Left ventricle myocardium inferior (tissue), 1 donor: ENCODE measurements around the gene DOK1. TPM values are rescaled to one million over a fixed set of nuclear protein-coding genes. Genes with fewer than 3 reads are reported as not detected.

Experiments
- DNase-seq: peaks from one replicate; pipeline ENCODE4 v3.0.0-alpha.2; 2020
- H3K27ac ChIP-seq: fragments of 200-600 bp; replicated peaks from 2 replicates; pipeline ENCODE4 v1.8.0; 2021
- H3K27me3 ChIP-seq: fragments of 200-600 bp; 2 replicates; pipeline ENCODE4 v1.8.0; 2021; ENCODE audit warnings: low read depth
- H3K36me3 ChIP-seq: fragments of 200-600 bp; 2 replicates; pipeline ENCODE4 v1.8.0; 2021
- H3K4me1 ChIP-seq: fragments of 200-600 bp; 2 replicates; pipeline ENCODE4 v1.8.0; 2021
- H3K4me3 ChIP-seq: fragments of 200-600 bp; 2 replicates; pipeline ENCODE4 v1.8.0; 2021; ENCODE audit warnings: mild to moderate bottlenecking, moderate library complexity
- H3K9me3 ChIP-seq: fragments of 200-600 bp; replicated peaks from 2 replicates; pipeline ENCODE4 v1.8.0; 2021
- intact Hi-C: fragments of 100-400 bp; cut with micrococcal nuclease; formaldehyde crosslinking; loops from one replicate; pipeline ENCODE4 v1.11.0; 2022
- total RNA-seq: library from RNA; stranded (reverse); fragmentation: NEBNext Ultra II Directional; extraction: Animal tissue kit (Norgen Biotek cat#: 25700); gene quantifications from one replicate; pipeline ENCODE4 v1.2.1, GENCODE V29; 2021
- TF ChIP-seq, protein P1 (sequence below): fragments of 200-600 bp; IDR thresholded peaks from 2 replicates; pipeline ENCODE4 v1.8.0; 2021; ENCODE audit warnings: antibody characterized with exemption, mild to moderate bottlenecking, borderline replicate concordance
- donor health status: DM: no; HTN: yes; CAD: no; lungs with severe emphysema.

DOK1 gene
- total RNA-seq, 1 donor from 2014 or later, result 4.1 TPM

DNA sequence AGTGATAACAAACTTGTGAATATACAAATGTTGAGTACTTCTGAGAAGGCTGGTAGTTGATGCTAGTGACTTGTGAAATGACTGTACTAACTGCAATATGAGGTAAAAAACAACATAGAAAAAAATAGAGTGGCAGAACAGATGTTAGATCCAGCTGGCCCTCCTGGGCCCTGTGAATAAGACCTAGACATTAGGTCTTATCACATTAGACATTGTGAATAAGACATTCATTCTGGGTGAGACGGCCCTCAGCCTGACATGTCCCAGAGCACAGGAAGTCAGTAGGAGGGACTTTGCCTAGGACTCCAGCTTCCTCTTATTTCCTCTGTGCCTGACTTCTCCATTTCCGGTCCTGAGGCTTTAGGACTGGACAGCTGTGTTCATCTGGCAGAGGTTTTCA lies 22.9 kb downstream of the DOK1 start:
- Histone ChIP-seq H3K9me3 (no peaks in the 10 kb centered on the region), H3K27me3 (peaks cover 16% of the 10 kb centered on the region), H3K36me3 (no peaks in the 10 kb centered on the region), H3K4me1 (peaks cover 10% of the 10 kb centered on the region), H3K27ac (peak overlapping the region; percentile 70), H3K4me3 (no peak overlapping the region)
- DNase-seq, result no peak
- intact Hi-C loops, result no loop called here
- TF ChIP-seq, protein P1, sequence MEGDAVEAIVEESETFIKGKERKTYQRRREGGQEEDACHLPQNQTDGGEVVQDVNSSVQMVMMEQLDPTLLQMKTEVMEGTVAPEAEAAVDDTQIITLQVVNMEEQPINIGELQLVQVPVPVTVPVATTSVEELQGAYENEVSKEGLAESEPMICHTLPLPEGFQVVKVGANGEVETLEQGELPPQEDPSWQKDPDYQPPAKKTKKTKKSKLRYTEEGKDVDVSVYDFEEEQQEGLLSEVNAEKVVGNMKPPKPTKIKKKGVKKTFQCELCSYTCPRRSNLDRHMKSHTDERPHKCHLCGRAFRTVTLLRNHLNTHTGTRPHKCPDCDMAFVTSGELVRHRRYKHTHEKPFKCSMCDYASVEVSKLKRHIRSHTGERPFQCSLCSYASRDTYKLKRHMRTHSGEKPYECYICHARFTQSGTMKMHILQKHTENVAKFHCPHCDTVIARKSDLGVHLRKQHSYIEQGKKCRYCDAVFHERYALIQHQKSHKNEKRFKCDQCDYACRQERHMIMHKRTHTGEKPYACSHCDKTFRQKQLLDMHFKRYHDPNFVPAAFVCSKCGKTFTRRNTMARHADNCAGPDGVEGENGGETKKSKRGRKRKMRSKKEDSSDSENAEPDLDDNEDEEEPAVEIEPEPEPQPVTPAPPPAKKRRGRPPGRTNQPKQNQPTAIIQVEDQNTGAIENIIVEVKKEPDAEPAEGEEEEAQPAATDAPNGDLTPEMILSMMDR, result no peak

DNA sequence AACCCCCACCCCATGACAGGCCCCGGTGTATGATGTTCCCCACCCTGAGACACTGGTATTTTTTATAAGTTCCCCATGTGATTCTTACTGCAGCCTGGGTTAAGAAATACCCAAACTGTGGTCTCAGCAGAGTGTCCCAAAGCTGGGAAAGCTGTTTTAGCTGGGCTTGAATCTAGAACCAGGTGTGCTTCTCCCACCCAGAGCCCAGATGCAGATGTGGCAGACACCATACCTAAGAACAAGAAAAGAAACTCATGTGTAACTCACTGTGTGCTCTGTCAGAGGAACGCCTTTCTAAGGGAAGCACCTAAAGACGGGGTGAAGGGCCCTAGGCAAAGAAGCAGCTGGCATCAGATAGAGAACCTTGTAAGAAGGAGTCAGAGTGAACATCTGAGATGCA lies 23.9 kb downstream of the DOK1 start:
- TF ChIP-seq, protein P1, result no peak
- H3K36me3 ChIP-seq, result no peaks in the 10 kb centered on the region
- H3K4me1 ChIP-seq, result peaks cover 10% of the 10 kb centered on the region
- no peak for DNase-seq
- peaks cover 16% of the 10 kb centered on the region for H3K27me3 ChIP-seq
- H3K4me3 ChIP-seq, result no peak overlapping the region
- H3K9me3 ChIP-seq, result no peaks in the 10 kb centered on the region
- H3K27ac ChIP-seq, result no peak overlapping the region
- intact Hi-C loops, result no loop called here

DNA sequence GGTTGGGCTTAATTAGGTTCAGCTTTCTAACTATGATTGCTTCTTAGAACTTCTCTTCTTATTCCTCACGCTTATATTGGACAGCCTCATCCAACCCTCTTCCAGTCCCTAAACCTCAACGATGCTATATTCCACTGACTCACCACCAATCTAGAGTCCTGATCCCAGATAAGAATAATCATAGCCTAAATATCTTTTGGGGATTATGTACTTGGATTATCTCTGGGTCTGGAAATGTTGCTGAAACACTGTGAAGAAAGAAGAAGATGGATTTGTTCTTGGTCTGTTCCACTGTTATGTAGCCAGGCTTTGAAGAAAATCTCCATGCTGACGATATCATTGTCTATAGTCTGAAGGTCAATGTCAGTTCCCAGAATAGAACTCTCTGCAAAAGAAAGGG lies 26.9 kb downstream of the DOK1 start:
- peaks cover 10% of the 10 kb centered on the region for H3K4me1 ChIP-seq
- no peaks in the 10 kb centered on the region for H3K9me3 ChIP-seq
- no peaks in the 10 kb centered on the region for H3K36me3 ChIP-seq
- peaks cover 8% of the 10 kb centered on the region for H3K27me3 ChIP-seq
- intact Hi-C loops, result no loop called here
- TF ChIP-seq, protein P1, result no peak
- H3K4me3 ChIP-seq, result no peak overlapping the region
- no peak for DNase-seq
- H3K27ac ChIP-seq, result no peak overlapping the region

DNA sequence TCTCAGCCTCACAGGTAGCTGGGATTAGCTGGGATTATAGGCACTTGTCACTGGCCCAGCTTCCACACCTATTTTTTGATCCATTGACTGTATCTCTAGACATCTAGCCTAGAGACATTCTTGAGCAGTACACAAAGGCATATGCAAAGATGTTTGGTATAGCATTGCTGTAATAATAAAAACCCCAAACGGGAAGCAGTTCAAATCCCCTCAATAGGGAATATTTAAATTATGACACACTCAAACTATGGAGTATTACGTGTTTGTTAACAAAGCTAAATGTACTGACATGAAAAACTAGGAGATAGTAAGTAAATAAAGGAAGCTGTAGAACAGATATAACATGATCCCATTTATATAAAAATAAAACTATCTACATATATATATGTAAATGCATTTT lies 27.7 kb downstream of the DOK1 start:
- DNase-seq, result no peak
- H3K27me3 ChIP-seq, result peaks cover 8% of the 10 kb centered on the region
- H3K4me1 ChIP-seq, result peaks cover 7% of the 10 kb centered on the region
- no peak overlapping the region for H3K4me3 ChIP-seq
- TF ChIP-seq, protein P1, result no peak
- no peak overlapping the region for H3K27ac ChIP-seq
- intact Hi-C loops, result no loop called here
- no peaks in the 10 kb centered on the region for H3K36me3 ChIP-seq
- H3K9me3 ChIP-seq, result no peaks in the 10 kb centered on the region

DNA sequence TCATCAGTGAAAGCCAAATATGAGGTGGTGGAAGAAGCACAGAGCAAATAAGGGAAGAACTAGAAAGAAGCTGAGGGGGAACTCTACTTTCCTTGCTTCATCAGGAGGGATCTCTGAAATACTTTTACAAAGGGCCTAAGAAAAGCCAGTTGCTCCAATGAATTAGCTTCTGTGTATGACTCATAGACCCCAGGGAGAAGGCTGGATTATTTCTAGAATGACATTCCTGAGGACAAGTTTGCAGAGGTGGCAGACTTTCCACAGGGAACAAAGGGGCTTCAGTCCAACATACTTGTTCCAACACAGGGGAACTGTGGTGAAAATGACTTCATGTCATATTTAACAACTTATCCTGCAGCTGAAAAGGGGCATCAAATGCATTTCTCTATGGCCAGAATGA lies 29.0 kb downstream of the DOK1 start:
- Histone ChIP-seq H3K4me1 (no peaks in the 10 kb centered on the region), H3K27me3 (peaks cover 11% of the 10 kb centered on the region), H3K27ac (no peak overlapping the region), H3K36me3 (no peaks in the 10 kb centered on the region), H3K9me3 (no peaks in the 10 kb centered on the region), H3K4me3 (no peak overlapping the region)
- intact Hi-C loops, result no loop called here
- DNase-seq, result no peak
- TF ChIP-seq, protein P1, result no peak
